Uterus (tissue), 2 donors: Measurements from ENCODE around the gene BNC2.

Experiments
- CTCF ChIP-seq, 4 experiments: fragments of 200-600 bp in 2 of 4; fragments of 450-650 bp in 2 of 4; sonication (generic) in 2 of 4; IDR thresholded peaks; one replicate each; pipeline ENCODE4 v1.5.1; 2016 to 2019; ENCODE audit warnings: antibody characterized with exemption in 4 of 4, mild to moderate bottlenecking in 2 of 4, moderate library complexity in 1 of 4
- POLR2A ChIP-seq, 2 donors: fragments of 450-650 bp; IDR thresholded peaks; one replicate each; pipeline ENCODE4 v1.6.1; 2016; ENCODE audit warnings: antibody characterized with exemption in 2 of 2, mild to moderate bottlenecking in 1 of 2, moderate library complexity in 1 of 2

- no peak for TF ChIP-seq CTCF (IDR thresholded peaks at IDR 0.05)
- no peak for TF ChIP-seq POLR2A (IDR thresholded peaks at IDR 0.05)
Measured at GRCh38 chr9:16651446-16651964, 219.0 kb downstream of the BNC2 start.
